ENCODE data around the gene RAP2A. TPM values are rescaled to one million over a fixed set of nuclear protein-coding genes. Genes with fewer than 3 reads are reported as not detected.

Gene RAP2A
- total RNA-seq, 1 donor = 32.8 TPM

DNA sequence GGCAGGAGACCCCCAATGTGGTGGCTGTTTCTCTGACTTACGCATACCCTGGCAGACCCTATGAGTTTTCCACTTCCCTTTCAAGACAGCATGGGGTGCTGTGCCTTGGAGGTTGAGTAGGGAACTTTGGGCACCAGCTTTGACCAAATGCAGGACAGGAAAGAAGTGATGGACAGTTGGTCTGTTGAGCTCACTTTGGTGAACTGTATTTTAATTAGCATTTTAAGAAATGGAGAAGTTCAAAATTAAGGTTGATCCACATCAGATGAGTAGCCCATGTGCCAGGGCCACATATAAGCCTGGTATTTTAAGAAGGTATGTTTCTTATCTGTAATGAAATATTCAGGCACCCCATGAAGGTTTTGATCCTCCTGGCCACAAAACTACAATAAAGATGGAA, 46.1 kb upstream of the RAP2A start:
- TF ChIP-seq, protein P1, sequence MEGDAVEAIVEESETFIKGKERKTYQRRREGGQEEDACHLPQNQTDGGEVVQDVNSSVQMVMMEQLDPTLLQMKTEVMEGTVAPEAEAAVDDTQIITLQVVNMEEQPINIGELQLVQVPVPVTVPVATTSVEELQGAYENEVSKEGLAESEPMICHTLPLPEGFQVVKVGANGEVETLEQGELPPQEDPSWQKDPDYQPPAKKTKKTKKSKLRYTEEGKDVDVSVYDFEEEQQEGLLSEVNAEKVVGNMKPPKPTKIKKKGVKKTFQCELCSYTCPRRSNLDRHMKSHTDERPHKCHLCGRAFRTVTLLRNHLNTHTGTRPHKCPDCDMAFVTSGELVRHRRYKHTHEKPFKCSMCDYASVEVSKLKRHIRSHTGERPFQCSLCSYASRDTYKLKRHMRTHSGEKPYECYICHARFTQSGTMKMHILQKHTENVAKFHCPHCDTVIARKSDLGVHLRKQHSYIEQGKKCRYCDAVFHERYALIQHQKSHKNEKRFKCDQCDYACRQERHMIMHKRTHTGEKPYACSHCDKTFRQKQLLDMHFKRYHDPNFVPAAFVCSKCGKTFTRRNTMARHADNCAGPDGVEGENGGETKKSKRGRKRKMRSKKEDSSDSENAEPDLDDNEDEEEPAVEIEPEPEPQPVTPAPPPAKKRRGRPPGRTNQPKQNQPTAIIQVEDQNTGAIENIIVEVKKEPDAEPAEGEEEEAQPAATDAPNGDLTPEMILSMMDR (IDR thresholded peaks at IDR 0.05; ENCODE audit: insufficient read depth, low read depth, low read length) = no peak

DNA sequence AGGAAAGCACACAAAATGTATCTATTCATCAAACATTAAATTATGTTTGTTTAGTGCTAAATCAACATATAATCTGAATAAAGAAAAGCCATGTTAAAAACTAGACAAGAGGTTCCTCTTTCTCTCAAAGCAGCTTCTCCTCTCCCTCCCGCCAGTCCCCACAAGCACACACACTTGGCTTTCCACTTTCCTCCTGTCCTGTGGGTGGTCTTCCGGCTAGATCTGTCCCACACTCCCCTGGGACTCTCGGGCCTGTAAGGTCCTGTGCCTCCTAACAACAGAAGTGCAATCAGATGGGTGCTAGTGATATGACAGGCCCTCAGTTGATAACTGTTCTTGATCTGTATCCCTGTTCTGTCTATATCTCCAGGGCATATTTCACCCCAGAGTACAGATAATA, 45.6 kb upstream of the RAP2A start:
- no peak overlapping the region for H3K4me3 ChIP-seq (ENCODE audit: low read depth, low read length)
- no peak for DNase-seq (ENCODE audit: low read depth)
- TF ChIP-seq, protein P1 (IDR thresholded peaks at IDR 0.05; ENCODE audit: insufficient read depth, low read depth, low read length) = no peak

More for the DNA sequence above, 46.1 kb upstream of the RAP2A start:
- no peak for DNase-seq (ENCODE audit: low read depth)
- no peak overlapping the region for H3K4me3 ChIP-seq (ENCODE audit: low read depth, low read length)

DNA sequence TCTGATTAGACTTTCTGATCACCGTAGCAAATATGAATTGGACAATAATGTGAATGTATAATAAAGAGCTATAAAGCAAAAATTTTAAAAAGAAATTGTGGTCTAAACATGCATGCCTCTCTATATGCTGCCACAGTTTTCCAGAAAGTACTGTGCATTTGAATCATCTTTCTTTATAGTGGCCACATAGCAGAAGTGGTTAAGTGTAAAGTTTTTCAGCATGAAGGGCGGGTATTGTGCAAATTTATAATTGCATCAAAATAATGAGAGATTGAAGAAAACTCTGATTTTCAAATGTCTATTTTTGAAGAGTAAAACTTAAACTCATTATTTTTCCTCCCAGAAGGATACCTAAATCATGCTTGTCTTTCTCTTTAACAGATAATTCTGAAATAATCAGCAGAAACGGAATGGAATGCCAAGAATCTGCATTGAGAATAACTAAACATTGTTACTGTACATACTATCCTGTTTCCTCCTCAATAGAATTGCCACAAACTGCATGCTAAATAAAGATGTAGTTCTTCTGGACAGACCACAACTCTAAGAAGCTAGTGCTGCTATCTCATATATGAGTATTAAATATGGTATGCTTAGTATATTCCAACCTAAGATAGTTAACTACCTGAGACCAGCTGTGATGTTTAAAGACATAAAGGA, 42.9 kb upstream of the RAP2A start:
- TF ChIP-seq, protein P1 (IDR thresholded peaks at IDR 0.05; ENCODE audit: insufficient read depth, low read depth, low read length) = no peak
- DNase-seq (ENCODE audit: low read depth) = no peak

DNA sequence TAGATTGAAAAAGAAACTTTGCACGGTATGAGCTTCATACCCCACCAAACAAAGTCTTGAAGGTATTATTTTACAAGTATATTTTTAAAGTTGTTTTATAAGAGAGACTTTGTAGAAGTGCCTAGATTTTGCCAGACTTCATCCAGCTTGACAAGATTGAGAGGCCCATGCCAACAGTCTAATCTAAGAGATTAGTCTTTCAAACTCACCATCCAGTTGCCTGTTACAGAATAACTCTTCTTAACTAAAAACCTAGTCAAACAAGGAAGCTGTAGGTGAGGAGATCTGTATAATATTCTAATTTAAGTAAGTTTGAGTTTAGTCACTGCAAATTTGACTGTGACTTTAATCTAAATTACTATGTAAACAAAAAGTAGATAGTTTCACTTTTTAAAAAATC, 41.9 kb upstream of the RAP2A start:
- TF ChIP-seq, protein P1 (IDR thresholded peaks at IDR 0.05; ENCODE audit: insufficient read depth, low read depth, low read length) = no peak
- no peak for DNase-seq (ENCODE audit: low read depth)
- no peak overlapping the region for H3K4me3 ChIP-seq (ENCODE audit: low read depth, low read length)

More for the DNA sequence above, 42.9 kb upstream of the RAP2A start:
- no peak overlapping the region for H3K4me3 ChIP-seq (ENCODE audit: low read depth, low read length)

DNA sequence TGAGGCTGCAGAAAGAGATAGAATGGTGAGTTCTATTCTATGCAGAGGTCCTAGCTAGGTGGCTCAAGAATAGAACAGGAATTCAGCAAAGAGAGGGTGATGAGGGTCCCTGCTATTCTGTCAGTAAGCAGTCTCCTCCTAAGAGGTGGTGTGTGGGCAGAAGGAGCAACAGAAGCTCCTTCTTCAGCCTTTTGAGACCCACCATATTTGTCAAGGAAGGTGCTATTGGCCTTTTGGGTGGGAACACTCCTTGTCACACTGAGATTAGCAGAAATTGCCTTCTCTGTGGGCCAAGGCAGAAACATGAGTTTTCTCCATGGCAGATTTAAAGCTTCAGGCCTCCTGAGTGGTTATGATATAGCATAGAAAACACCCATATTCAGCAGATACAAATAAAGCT, 39.4 kb upstream of the RAP2A start:
- TF ChIP-seq, protein P1 (IDR thresholded peaks at IDR 0.05; ENCODE audit: insufficient read depth, low read depth, low read length) = no peak
- no peak overlapping the region for H3K4me3 ChIP-seq (ENCODE audit: low read depth, low read length)
- no peak for DNase-seq (ENCODE audit: low read depth)

DNA sequence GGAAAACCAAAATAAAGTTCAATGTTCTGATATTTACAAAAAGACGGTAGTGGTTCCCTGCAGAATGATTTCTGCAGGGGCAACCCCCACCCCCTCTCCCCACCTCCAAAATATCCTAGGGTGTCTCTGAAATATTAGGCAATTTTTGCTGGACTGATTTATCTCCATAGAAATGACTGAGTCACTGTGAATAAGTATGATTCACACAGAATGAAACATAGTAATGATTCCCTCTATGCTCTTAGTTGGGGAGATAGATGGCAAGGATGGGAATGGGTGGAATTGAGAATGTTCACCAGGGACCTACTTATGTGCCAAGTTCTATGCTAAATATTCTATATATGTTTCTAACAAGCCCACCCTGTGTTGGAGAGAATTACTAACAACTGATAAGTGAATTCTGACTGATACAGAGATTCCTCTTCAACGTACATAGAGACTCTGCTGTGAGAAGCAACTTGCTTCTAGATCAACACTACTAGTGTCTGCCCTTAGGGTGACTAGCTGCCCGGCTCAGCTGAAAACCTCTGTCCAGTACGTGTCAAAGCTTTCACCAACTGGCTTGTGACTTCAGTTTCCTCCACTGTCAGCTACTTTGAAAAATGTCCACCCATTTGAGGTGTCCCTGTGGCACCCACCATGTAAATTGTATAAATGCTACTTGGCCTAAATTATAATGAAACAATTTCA, 38.4 kb upstream of the RAP2A start:
- no peak for DNase-seq (ENCODE audit: low read depth)
- no peak overlapping the region for H3K4me3 ChIP-seq (ENCODE audit: low read depth, low read length)
- TF ChIP-seq, protein P1 (IDR thresholded peaks at IDR 0.05; ENCODE audit: insufficient read depth, low read depth, low read length) = no peak
